ENCODE data around the gene CNTN1. TPM values are rescaled to one million over a fixed set of nuclear protein-coding genes. Genes with fewer than 3 reads are reported as not detected.
"Not testable (repeated sequence)": the region's sequence is repeated elsewhere in the genome, so short reads cannot be mapped to it uniquely, and the experiment has no call there.

CNTN1 gene
- total RNA-seq, 1 experiment from 2014 or later = not detected

- Mint-ChIP-seq H3K27me3 (ENCODE audit: insufficient read depth, unreplicated experiment) (peaks cover 21% of the 10 kb centered on the region), H3K9me3 (ENCODE audit: unreplicated experiment) (no peaks in the 10 kb centered on the region), H3K4me1 (ENCODE audit: insufficient read depth, unreplicated experiment) (no peaks in the 10 kb centered on the region), H3K27ac (ENCODE audit: low read depth, unreplicated experiment) (no peak overlapping the region), H3K36me3 (ENCODE audit: insufficient read depth, unreplicated experiment) (no peaks in the 10 kb centered on the region), H3K4me3 (ENCODE audit: unreplicated experiment) (no peak overlapping the region)
- intact Hi-C loops (cut with micrococcal nuclease) = no loop called here
- TF ChIP-seq CTCF (IDR thresholded peaks at IDR 0.05; ENCODE audit: unreplicated experiment) = no peak
- DNase-seq (ENCODE audit: unreplicated experiment) = no peak
- ChIA-PET POLR2A (no interaction called here), CTCF (no interaction called here)
- no TSS peak for BruUV-seq (replicated peaks)
Measured at GRCh38 chr12:41067941-41068645, 375.9 kb downstream of the CNTN1 start.

- intact Hi-C loops (cut with micrococcal nuclease) = no loop called here
- Mint-ChIP-seq H3K27ac (ENCODE audit: low read depth, unreplicated experiment) (no peak overlapping the region), H3K36me3 (ENCODE audit: insufficient read depth, unreplicated experiment) (peaks cover 6% of the 10 kb centered on the region), H3K27me3 (ENCODE audit: insufficient read depth, unreplicated experiment) (peaks cover 45% of the 10 kb centered on the region), H3K4me1 (ENCODE audit: insufficient read depth, unreplicated experiment) (no peaks in the 10 kb centered on the region), H3K4me3 (ENCODE audit: unreplicated experiment) (no peak overlapping the region), H3K9me3 (ENCODE audit: unreplicated experiment) (no peaks in the 10 kb centered on the region)
- BruUV-seq (replicated peaks) = no TSS peak
- no peak for TF ChIP-seq CTCF (IDR thresholded peaks at IDR 0.05; ENCODE audit: unreplicated experiment)
- ChIA-PET POLR2A (no interaction called here), CTCF (no interaction called here)
- DNase-seq (ENCODE audit: unreplicated experiment) = no peak
Measured at GRCh38 chr12:41073633-41074472, 381.6 kb downstream of the CNTN1 start.

GRCh38 chr12:41074473-41074769, 382.2 kb downstream of the CNTN1 start:
- no peak for DNase-seq (ENCODE audit: unreplicated experiment)
- Mint-ChIP-seq H3K27me3 (ENCODE audit: insufficient read depth, unreplicated experiment) (peaks cover 45% of the 10 kb centered on the region), H3K27ac (ENCODE audit: low read depth, unreplicated experiment) (no peak overlapping the region), H3K4me3 (ENCODE audit: unreplicated experiment) (no peak overlapping the region), H3K9me3 (ENCODE audit: unreplicated experiment) (peaks cover 1% of the 10 kb centered on the region), H3K4me1 (ENCODE audit: insufficient read depth, unreplicated experiment) (no peaks in the 10 kb centered on the region), H3K36me3 (ENCODE audit: insufficient read depth, unreplicated experiment) (peaks cover 6% of the 10 kb centered on the region)
- BruUV-seq (replicated peaks) = no TSS peak
- POLR2A ChIA-PET = no interaction called here
- intact Hi-C loops (cut with micrococcal nuclease) = no loop called here
- TF ChIP-seq CTCF (IDR thresholded peaks at IDR 0.05; ENCODE audit: unreplicated experiment) = no peak
- CTCF ChIA-PET = no interaction called here

GRCh38 chr12:41076114-41076513, 383.9 kb downstream of the CNTN1 start:
- intact Hi-C loops (cut with micrococcal nuclease) = no loop called here
- POLR2A ChIA-PET = no interaction called here
- DNase-seq (ENCODE audit: unreplicated experiment) = no peak
- Mint-ChIP-seq H3K27ac (ENCODE audit: low read depth, unreplicated experiment) (no peak overlapping the region), H3K4me1 (ENCODE audit: insufficient read depth, unreplicated experiment) (no peaks in the 10 kb centered on the region), H3K36me3 (ENCODE audit: insufficient read depth, unreplicated experiment) (peaks cover 6% of the 10 kb centered on the region), H3K4me3 (ENCODE audit: unreplicated experiment) (no peak overlapping the region), H3K27me3 (ENCODE audit: insufficient read depth, unreplicated experiment) (peaks cover 45% of the 10 kb centered on the region), H3K9me3 (ENCODE audit: unreplicated experiment) (peaks cover 7% of the 10 kb centered on the region)
- no TSS peak for BruUV-seq (replicated peaks)
- TF ChIP-seq CTCF (IDR thresholded peaks at IDR 0.05; ENCODE audit: unreplicated experiment) = no peak
- CTCF ChIA-PET = no interaction called here

- BruUV-seq (replicated peaks); POLR2A ChIA-PET; intact Hi-C loops (cut with micrococcal nuclease); DNase-seq (ENCODE audit: unreplicated experiment); H3K36me3 Mint-ChIP-seq (ENCODE audit: insufficient read depth, unreplicated experiment); H3K27me3 Mint-ChIP-seq (ENCODE audit: insufficient read depth, unreplicated experiment); H3K4me3 Mint-ChIP-seq (ENCODE audit: unreplicated experiment); H3K4me1 Mint-ChIP-seq (ENCODE audit: insufficient read depth, unreplicated experiment); H3K9me3 Mint-ChIP-seq (ENCODE audit: unreplicated experiment); CTCF ChIA-PET; H3K27ac Mint-ChIP-seq (ENCODE audit: low read depth, unreplicated experiment): not testable (repeated sequence)
Measured at GRCh38 chr12:41081241-41081640, 389.0 kb downstream of the CNTN1 start.
